HG02798 (cell line): ENCODE measurements around the gene TSPOAP1.

Experiments used
- ATAC-seq: cut with Tn5 transposase; IDR thresholded peaks from one replicate; pipeline ENCODE4 v1.9.1; 2021; ENCODE audit warnings: mild to moderate bottlenecking; ENCODE audit not compliant: unreplicated experiment, poor library complexity

The TSPOAP1 gene

GRCh38 chr17:58319173-58320162, 9.1 kb downstream of the TSPOAP1 start:
- ATAC-seq = no peak

- no peak for ATAC-seq
Measured at GRCh38 chr17:58318627-58319172, 9.9 kb downstream of the TSPOAP1 start.

GRCh38 chr17:58318065-58318481, 10.5 kb downstream of the TSPOAP1 start:
- no peak for ATAC-seq

GRCh38 chr17:58317421-58318064, 11.1 kb downstream of the TSPOAP1 start:
- peak; percentile 73 for ATAC-seq

GRCh38 chr17:58316260-58316960, 12.2 kb downstream of the TSPOAP1 start:
- ATAC-seq = no peak

GRCh38 chr17:58315750-58316149, 12.8 kb downstream of the TSPOAP1 start:
- ATAC-seq = no peak

- ATAC-seq = no peak
Measured at GRCh38 chr17:58315281-58315711, 13.3 kb downstream of the TSPOAP1 start.

- no peak for ATAC-seq
Measured at GRCh38 chr17:58314706-58315015, 13.9 kb downstream of the TSPOAP1 start.

GRCh38 chr17:58313815-58314705, 14.5 kb downstream of the TSPOAP1 start:
- ATAC-seq = no peak

- ATAC-seq = no peak
Measured at GRCh38 chr17:58312829-58313228, 15.8 kb downstream of the TSPOAP1 start.

GRCh38 chr17:58312021-58312630, 16.5 kb downstream of the TSPOAP1 start:
- no peak for ATAC-seq

- no peak for ATAC-seq
Measured at GRCh38 chr17:58311429-58311894, 17.1 kb downstream of the TSPOAP1 start.

GRCh38 chr17:58310511-58311428, 17.8 kb downstream of the TSPOAP1 start:
- no peak for ATAC-seq

GRCh38 chr17:58309918-58310259, 18.7 kb downstream of the TSPOAP1 start:
- ATAC-seq = no peak

GRCh38 chr17:58308985-58309917, 19.3 kb downstream of the TSPOAP1 start:
- ATAC-seq = no peak

GRCh38 chr17:58308173-58308984, 20.2 kb downstream of the TSPOAP1 start:
- ATAC-seq = no peak
